Hepatocyte (in vitro differentiated cells): ENCODE data around the gene GALNTL6.

Source experiments
- EZH2 ChIP-seq: fragments of 200-600 bp; sonication (generic); IDR thresholded peaks from 2 replicates; pipeline ENCODE4 v1.6.1; 2016; ENCODE audit warnings: antibody characterized with exemption, mild to moderate bottlenecking, borderline replicate concordance
- EZH2phosphoT487 ChIP-seq: fragments of 200-600 bp; sonication (generic); IDR thresholded peaks from one replicate; pipeline ENCODE4 v1.6.1; 2018; ENCODE audit warnings: antibody characterized with exemption, mild to moderate bottlenecking, low read depth, moderate library complexity; ENCODE audit not compliant: unreplicated experiment, severe bottlenecking
- TF ChIP-seq, protein P1 (sequence below): fragments of 200-600 bp; sonication (generic); IDR thresholded peaks from 2 replicates; pipeline ENCODE4 v1.5.1; 2016; ENCODE audit warnings: antibody characterized with exemption, mild to moderate bottlenecking; ENCODE audit not compliant: poor library complexity

DNA sequence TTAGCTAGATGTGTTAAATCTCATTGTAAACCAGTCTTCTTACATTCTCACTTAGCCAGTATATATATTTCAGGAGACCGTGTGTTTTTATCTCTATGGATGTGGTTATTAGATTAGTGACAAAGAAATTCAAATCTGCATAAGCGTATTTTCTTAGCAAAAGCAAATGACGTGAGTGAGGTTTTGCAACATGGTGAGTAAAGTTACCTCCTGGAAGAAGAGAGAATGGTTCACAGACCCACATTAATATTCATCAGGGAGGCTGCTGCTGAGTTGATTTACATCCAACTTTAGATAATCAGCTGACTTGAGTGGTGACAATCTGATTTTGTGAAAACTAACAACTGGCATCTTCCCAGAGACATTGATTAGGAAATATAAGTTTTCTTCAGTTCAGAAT is 765.5 kb downstream of the GALNTL6 start:
- TF ChIP-seq, protein P1, sequence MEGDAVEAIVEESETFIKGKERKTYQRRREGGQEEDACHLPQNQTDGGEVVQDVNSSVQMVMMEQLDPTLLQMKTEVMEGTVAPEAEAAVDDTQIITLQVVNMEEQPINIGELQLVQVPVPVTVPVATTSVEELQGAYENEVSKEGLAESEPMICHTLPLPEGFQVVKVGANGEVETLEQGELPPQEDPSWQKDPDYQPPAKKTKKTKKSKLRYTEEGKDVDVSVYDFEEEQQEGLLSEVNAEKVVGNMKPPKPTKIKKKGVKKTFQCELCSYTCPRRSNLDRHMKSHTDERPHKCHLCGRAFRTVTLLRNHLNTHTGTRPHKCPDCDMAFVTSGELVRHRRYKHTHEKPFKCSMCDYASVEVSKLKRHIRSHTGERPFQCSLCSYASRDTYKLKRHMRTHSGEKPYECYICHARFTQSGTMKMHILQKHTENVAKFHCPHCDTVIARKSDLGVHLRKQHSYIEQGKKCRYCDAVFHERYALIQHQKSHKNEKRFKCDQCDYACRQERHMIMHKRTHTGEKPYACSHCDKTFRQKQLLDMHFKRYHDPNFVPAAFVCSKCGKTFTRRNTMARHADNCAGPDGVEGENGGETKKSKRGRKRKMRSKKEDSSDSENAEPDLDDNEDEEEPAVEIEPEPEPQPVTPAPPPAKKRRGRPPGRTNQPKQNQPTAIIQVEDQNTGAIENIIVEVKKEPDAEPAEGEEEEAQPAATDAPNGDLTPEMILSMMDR: no peak
- TF ChIP-seq EZH2: no peak
- TF ChIP-seq EZH2phosphoT487: no peak
